Measurements from ENCODE around the gene CLMN. TPM values are rescaled to one million over a fixed set of nuclear protein-coding genes. Genes with fewer than 3 reads are reported as not detected.

CLMN gene
- total RNA-seq, 1 donor from 2014 or later = 26.8 TPM

DNA sequence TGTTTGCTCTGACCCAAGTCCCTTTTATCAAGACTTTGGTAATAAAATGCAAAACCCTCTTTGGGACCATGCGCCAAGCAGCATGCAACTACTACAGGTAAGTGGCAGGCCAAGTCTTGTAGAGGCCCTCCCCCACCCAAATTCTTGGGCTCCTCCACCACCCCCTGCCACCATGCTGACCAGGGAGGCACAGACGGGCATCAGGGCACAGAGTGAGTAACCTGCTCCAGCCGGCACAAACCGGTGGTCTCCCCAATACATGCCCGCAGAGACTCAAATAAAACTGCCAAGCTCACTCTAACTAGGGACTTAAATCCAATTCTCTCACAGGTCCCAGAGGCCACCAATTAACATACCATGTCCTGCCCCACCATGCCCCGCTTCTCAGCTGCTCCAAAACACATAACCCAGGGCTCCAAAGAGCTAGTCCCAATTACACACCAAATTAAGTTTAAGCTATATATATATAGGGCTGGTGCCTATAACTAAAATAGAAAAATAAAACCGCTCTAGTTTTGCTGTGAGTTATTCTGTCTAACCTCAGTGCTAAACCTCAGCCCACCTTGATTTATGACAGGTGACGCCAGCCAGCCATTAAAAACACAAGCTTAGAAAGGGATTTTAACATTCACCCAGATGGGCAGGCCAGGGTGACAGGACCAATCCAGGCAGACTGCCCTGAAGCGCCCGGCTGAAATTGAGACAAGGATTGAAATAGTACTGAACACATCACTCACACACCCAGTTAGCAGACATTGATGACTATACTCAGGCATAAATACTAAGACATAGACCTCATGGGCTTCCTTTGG lies 81.0 kb downstream of the CLMN start:
- H3K9me3 ChIP-seq = no peaks in the 10 kb centered on the region
- TF ChIP-seq, protein P1, sequence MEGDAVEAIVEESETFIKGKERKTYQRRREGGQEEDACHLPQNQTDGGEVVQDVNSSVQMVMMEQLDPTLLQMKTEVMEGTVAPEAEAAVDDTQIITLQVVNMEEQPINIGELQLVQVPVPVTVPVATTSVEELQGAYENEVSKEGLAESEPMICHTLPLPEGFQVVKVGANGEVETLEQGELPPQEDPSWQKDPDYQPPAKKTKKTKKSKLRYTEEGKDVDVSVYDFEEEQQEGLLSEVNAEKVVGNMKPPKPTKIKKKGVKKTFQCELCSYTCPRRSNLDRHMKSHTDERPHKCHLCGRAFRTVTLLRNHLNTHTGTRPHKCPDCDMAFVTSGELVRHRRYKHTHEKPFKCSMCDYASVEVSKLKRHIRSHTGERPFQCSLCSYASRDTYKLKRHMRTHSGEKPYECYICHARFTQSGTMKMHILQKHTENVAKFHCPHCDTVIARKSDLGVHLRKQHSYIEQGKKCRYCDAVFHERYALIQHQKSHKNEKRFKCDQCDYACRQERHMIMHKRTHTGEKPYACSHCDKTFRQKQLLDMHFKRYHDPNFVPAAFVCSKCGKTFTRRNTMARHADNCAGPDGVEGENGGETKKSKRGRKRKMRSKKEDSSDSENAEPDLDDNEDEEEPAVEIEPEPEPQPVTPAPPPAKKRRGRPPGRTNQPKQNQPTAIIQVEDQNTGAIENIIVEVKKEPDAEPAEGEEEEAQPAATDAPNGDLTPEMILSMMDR (IDR thresholded peaks at IDR 0.05) = no peak
- no peak for ATAC-seq
- peaks cover 10% of the 10 kb centered on the region for H3K4me1 ChIP-seq
- H3K36me3 ChIP-seq = no peaks in the 10 kb centered on the region
- DNase-seq = no peak
- no peaks in the 10 kb centered on the region for H3K27me3 ChIP-seq (ENCODE audit: low read depth)
- no peak overlapping the region for H3K27ac ChIP-seq
- H3K4me3 ChIP-seq = no peak overlapping the region
- intact Hi-C loops (cut with DNase I) = no loop called here

GRCh38 chr14:95237958-95238340 lies 81.8 kb downstream of the CLMN start:
- Histone ChIP-seq H3K36me3 (no peaks in the 10 kb centered on the region), H3K4me3 (no peak overlapping the region), H3K4me1 (peaks cover 13% of the 10 kb centered on the region), H3K27ac (no peak overlapping the region), H3K9me3 (no peaks in the 10 kb centered on the region), H3K27me3 (ENCODE audit: low read depth) (no peaks in the 10 kb centered on the region)
- DNase-seq (no peak), ATAC-seq (no peak)
- TF ChIP-seq, protein P1 (IDR thresholded peaks at IDR 0.05) = no peak
- intact Hi-C loops (cut with DNase I) = no loop called here

DNA sequence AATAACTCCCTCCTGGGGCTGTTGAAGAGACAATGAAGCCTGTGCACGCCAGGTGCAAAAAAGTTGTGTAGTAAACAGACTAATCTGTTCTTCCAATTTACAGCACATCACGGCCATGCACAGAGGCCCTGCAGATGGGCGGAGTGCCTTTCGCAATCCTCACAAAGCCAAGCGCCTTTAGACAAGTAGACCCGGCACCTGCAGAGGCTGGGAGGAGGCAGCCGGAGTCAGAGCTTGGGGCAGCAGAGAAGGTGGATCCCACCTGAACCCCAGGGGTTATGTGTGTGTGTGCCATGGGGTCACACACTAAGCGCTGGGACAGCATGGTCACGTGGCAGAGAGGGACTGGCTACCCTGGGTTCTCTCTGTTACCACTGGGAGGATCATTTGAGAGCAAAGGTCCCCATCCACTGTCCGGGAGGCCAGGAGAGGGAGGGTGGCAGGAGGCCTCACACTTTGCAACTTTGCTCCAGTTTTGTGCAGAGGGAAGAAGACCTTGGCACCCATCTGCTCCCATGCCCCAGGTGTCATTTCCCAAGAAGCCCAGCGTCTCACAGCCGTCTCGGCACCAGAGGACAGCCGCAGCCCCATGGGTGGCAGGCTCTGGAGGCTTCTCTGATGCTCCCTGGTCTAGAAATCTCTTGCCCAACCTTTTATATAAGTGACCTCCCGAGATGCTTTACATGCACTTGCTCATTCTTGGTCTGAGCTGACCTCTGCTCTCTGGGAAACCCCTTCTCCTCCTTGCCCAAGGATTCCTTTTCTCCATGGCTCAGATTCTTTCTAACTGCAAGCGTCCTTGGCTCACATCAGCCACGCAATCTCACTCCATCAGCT lies 82.4 kb downstream of the CLMN start:
- Histone ChIP-seq H3K27ac (no peak overlapping the region), H3K4me1 (peaks cover 13% of the 10 kb centered on the region), H3K27me3 (ENCODE audit: low read depth) (no peaks in the 10 kb centered on the region), H3K4me3 (no peak overlapping the region), H3K36me3 (no peaks in the 10 kb centered on the region), H3K9me3 (no peaks in the 10 kb centered on the region)
- TF ChIP-seq, protein P1 (IDR thresholded peaks at IDR 0.05) = no peak
- intact Hi-C loops (cut with DNase I) = no loop called here
- DNase-seq = no peak
- no peak for ATAC-seq

- no peak overlapping the region for H3K27ac ChIP-seq
- DNase-seq (no peak), ATAC-seq (no peak)
- no peaks in the 10 kb centered on the region for H3K9me3 ChIP-seq
- H3K27me3 ChIP-seq (ENCODE audit: low read depth) = no peaks in the 10 kb centered on the region
- peaks cover 13% of the 10 kb centered on the region for H3K4me1 ChIP-seq
- H3K4me3 ChIP-seq = no peak overlapping the region
- H3K36me3 ChIP-seq = no peaks in the 10 kb centered on the region
- TF ChIP-seq, protein P1 (IDR thresholded peaks at IDR 0.05) = no peak
- intact Hi-C loops (cut with DNase I) = no loop called here
These were observed 83.5 kb downstream of the CLMN start for GRCh38 chr14:95236221-95236620.

GRCh38 chr14:95235767-95236166 lies 83.9 kb downstream of the CLMN start:
- peaks cover 13% of the 10 kb centered on the region for H3K4me1 ChIP-seq
- H3K9me3 ChIP-seq = no peaks in the 10 kb centered on the region
- no peaks in the 10 kb centered on the region for H3K27me3 ChIP-seq (ENCODE audit: low read depth)
- no peak for DNase-seq
- no peaks in the 10 kb centered on the region for H3K36me3 ChIP-seq
- ATAC-seq = no peak
- intact Hi-C loops (cut with DNase I) = no loop called here
- TF ChIP-seq, protein P1 (IDR thresholded peaks at IDR 0.05) = no peak
- no peak overlapping the region for H3K4me3 ChIP-seq
- H3K27ac ChIP-seq = no peak overlapping the region

Measured in lower lobe of right lung (tissue), 2 donors.